Spleen (tissue), 11 donors: Measurements from ENCODE around the gene PLEKHM2. TPM values are rescaled to one million over a fixed set of nuclear protein-coding genes. Genes with fewer than 3 reads are reported as not detected.

Experiments
- DNase-seq: peaks from one replicate; pipeline ENCODE4 v3.0.0-alpha.2; 2020
- H3K27ac ChIP-seq, 8 donors: fragments of 200-600 bp; sonication (generic) in 7 of 8; 1 replicate in 4 of 8; 2 replicates in 4 of 8; pipeline versions ENCODE4 v1.5.0 to v1.8.0; 2016 to 2021; ENCODE audit warnings: inconsistent platforms in 4 of 8, mild to moderate bottlenecking in 4 of 8, moderate library complexity in 1 of 8
- H3K27me3 ChIP-seq, 7 donors: fragments of 200-600 bp; sonication (generic) in 6 of 7; replicated peaks in 1 of 7; 1 replicate in 4 of 7; 2 replicates in 3 of 7; pipeline versions ENCODE4 v1.5.0 to v1.8.0; 2016 to 2021; ENCODE audit warnings: inconsistent platforms in 3 of 7, mild to moderate bottlenecking in 1 of 7
- H3K36me3 ChIP-seq, 6 donors: fragments of 200-600 bp; sonication (generic) in 5 of 6; 1 replicate in 4 of 6; 2 replicates in 2 of 6; pipeline versions ENCODE4 v1.5.0 to v1.8.0; 2016 to 2021; ENCODE audit warnings: inconsistent platforms in 2 of 6
- H3K4me1 ChIP-seq, 6 donors: fragments of 200-600 bp; sonication (generic) in 5 of 6; 1 replicate in 3 of 6; 2 replicates in 3 of 6; pipeline versions ENCODE4 v1.5.0 to v1.8.0; 2016 to 2021; ENCODE audit warnings: inconsistent platforms in 3 of 6
- H3K4me3 ChIP-seq, 8 donors: fragments of 200-600 bp; sonication (generic) in 7 of 8; 1 replicate in 4 of 8; 2 replicates in 4 of 8; pipeline versions ENCODE4 v1.5.0 to v1.8.0; 2016 to 2021; ENCODE audit warnings: inconsistent platforms in 4 of 8, mild to moderate bottlenecking in 4 of 8, moderate library complexity in 2 of 8
- H3K9me3 ChIP-seq, 8 donors: fragments of 200-600 bp; sonication (generic) in 7 of 8; 1 replicate in 4 of 8; 2 replicates in 4 of 8; pipeline versions ENCODE4 v1.5.0 to v1.8.0; 2016 to 2021; ENCODE audit warnings: inconsistent platforms in 4 of 8
- CTCF ChIP-seq, 11 experiments: fragments of 200-600 bp in 7 of 11; fragments of 450-650 bp in 4 of 11; sonication (generic) in 4 of 11; IDR thresholded peaks in 8 of 11; conservative IDR thresholded peaks in 3 of 11; 1 replicate in 7 of 11; 2 replicates in 4 of 11; pipeline versions ENCODE4 v1.4.0 to v1.8.0; 2016 to 2021; ENCODE audit warnings: antibody characterized with exemption in 11 of 11, inconsistent platforms in 4 of 11, mild to moderate bottlenecking in 1 of 11
- POLR2A ChIP-seq, 3 donors: fragments of 450-650 bp; IDR thresholded peaks; one replicate each; pipeline ENCODE4 v1.5.1; 2017; ENCODE audit warnings: antibody characterized with exemption in 3 of 3, mild to moderate bottlenecking in 1 of 3
- POLR2AphosphoS5 ChIP-seq, 3 donors: sonication (generic); formaldehyde crosslinking; IDR thresholded peaks; one replicate each; pipeline ENCODE4 v1.5.1; 2017; ENCODE audit warnings: antibody characterized with exemption in 3 of 3
- WGBS, 5 donors: extraction: QIAGEN DNeasy Blood & Tissue Kit in 3 of 5; methylation state at CpG; one replicate each; pipeline versions ENCODE4 v1.1.5 to v1.1.7; 2013 to 2018; 5-methylcytosine and 5-hydroxymethylcytosine counted together
- intact Hi-C: fragments of 100-400 bp; cut with DNase I; formaldehyde crosslinking; loops from one replicate; pipeline ENCODE4 v1.15.0; 2023; ENCODE audit warnings: low total_unique reads
- polyA plus RNA-seq, 3 donors: library from polyadenylated mRNA; stranded (reverse); fragments of 200-250 nt; gene quantifications; one replicate each; pipeline ENCODE4 v1.2.1, GENCODE V29; 2013
- total RNA-seq, 7 donors: library from RNA; depleted of rRNA in 3 of 7; stranded (reverse); fragments of >200 nt in 3 of 7; fragmentation: NEBNext Ultra II Directional in 4 of 7; extraction: Animal tissue kit (Norgen Biotek cat#: 25700) in 4 of 7; gene quantifications; one replicate each; pipeline versions ENCODE4 v1.1.0 to v1.2.1, GENCODE V29; 2016 to 2021
- donor health status: healthy with polysubstance abuse.
- donor health status: DM: no; HTN: no; CAD: no; lungs with moderate emphysema.
- donor health status: DM: no; HTN: no; CAD: no.
- donor health status: Bipolar disorder and iron deficiency.
- donor health status: healthy.
- donor health status: DM: no; HTN: no; CAD: no.
- donor health status: DM: yes; HTN: yes; CAD: no.

PLEKHM2 gene
- total and polyA plus RNA-seq, 10 donors = 25.9 to 96.0 (median 60.6) TPM

GRCh38 chr1:15682936-15683341 lies 1.2 kb upstream of the PLEKHM2 start:
- no peak for DNase-seq
- H3K4me3 ChIP-seq = no peak overlapping the region
- H3K27ac ChIP-seq = peak overlapping the region in 4 of 8 donors; percentile 94 to 98 (median 96)
- no peaks in the 10 kb centered on the region for H3K36me3 ChIP-seq
- 89 to 94% (median 92%) methylated on average over 4 of the region's 4 CpGs for WGBS, 5 donors
- H3K9me3 ChIP-seq = no peaks in the 10 kb centered on the region
- H3K4me1 ChIP-seq = peaks cover 11 to 78% (median 47%) of the 10 kb centered on the region in 6 donors
- intact Hi-C loops = no loop called here
- TF ChIP-seq POLR2AphosphoS5 (IDR thresholded peaks at IDR 0.05) (no peak), POLR2A (IDR thresholded peaks at IDR 0.05) (no peak), CTCF (IDR thresholded peaks at IDR 0.05 in 8 of 11, conservative IDR thresholded peaks at IDR 0.05 in 3 of 11) (no peak)
- H3K27me3 ChIP-seq = no peaks in the 10 kb centered on the region

- Histone ChIP-seq H3K27ac (peak overlapping the region; percentile 84 to 98 (median 94)), H3K9me3 (no peaks in the 10 kb centered on the region), H3K36me3 (no peaks in the 10 kb centered on the region), H3K4me3 (peak overlapping the region; percentile 23 to 91 (median 46)), H3K27me3 (no peaks in the 10 kb centered on the region), H3K4me1 (peaks cover 11 to 81% (median 48%) of the 10 kb centered on the region in 6 donors)
- intact Hi-C loops = no loop called here
- WGBS, 5 donors = 39 to 58% (median 42%) methylated on average over 10 to 18 of the region's 18 CpGs
- DNase-seq = peak; percentile 78
- TF ChIP-seq POLR2AphosphoS5 (IDR thresholded peaks at IDR 0.05) (no peak), POLR2A (IDR thresholded peaks at IDR 0.05) (no peak), CTCF (IDR thresholded peaks at IDR 0.05 in 8 of 11, conservative IDR thresholded peaks at IDR 0.05 in 3 of 11) (no peak)
These were observed 628 bp upstream of the PLEKHM2 start for GRCh38 chr1:15683345-15684039.

- Histone ChIP-seq H3K4me1 (peaks cover 11 to 79% (median 45%) of the 10 kb centered on the region in 6 donors), H3K36me3 (peaks cover 0 to 11% (median 2%) of the 10 kb centered on the region in 6 donors), H3K27ac (peak overlapping the region; percentile 82 to 98 (median 94)), H3K9me3 (no peaks in the 10 kb centered on the region), H3K4me3 (peak overlapping the region; percentile 35 to 91 (median 66)), H3K27me3 (no peaks in the 10 kb centered on the region)
- WGBS, 5 donors = 1 to 3% (median 1%) methylated on average over 8 to 72 of the region's 72 CpGs
- intact Hi-C loops = no loop called here
- peak; percentile 89 for DNase-seq
- TF ChIP-seq CTCF (IDR thresholded peaks at IDR 0.05 in 8 of 11, conservative IDR thresholded peaks at IDR 0.05 in 3 of 11) (peak in 5 of 11 experiments; percentile 14 to 33 (median 21)), POLR2AphosphoS5 (IDR thresholded peaks at IDR 0.05) (peak in 2 of 3 donors; percentile 61 to 69), POLR2A (IDR thresholded peaks at IDR 0.05) (no peak)
These were observed 560 bp downstream of the PLEKHM2 start for GRCh38 chr1:15684468-15685291.
